WERI-Rb-1 (cell line): ENCODE measurements around the gene CD9.
A peak's percentile ranks its signal among the peaks of the same experiment; 100 is the strongest.
"Not testable (repeated sequence)": the region's sequence is repeated elsewhere in the genome, so short reads cannot be mapped to it uniquely, and the experiment has no call there.

ENCODE experiments used
- DNase-seq: peaks from one replicate; pipeline ENCODE4 v3.0.0-alpha.2; 2020
- H3K27ac ChIP-seq: fragments of 250-450 bp; sonication (Bioruptor Pico); 2 replicates; pipeline ENCODE4 v1.5.1; 2020; ENCODE audit warnings: mild to moderate bottlenecking, moderate library complexity
- H3K27me3 ChIP-seq: fragments of 250-450 bp; sonication (Bioruptor Pico); 2 replicates; pipeline ENCODE4 v1.5.1; 2021; ENCODE audit warnings: mild to moderate bottlenecking, low read depth, moderate library complexity; ENCODE audit not compliant: insufficient read depth, severe bottlenecking
- H3K36me3 ChIP-seq: fragments of 250-450 bp; sonication (Bioruptor Pico); 2 replicates; pipeline ENCODE4 v1.5.1; 2020; ENCODE audit warnings: mild to moderate bottlenecking, moderate library complexity
- H3K4me3 ChIP-seq: 2 replicates; pipeline ENCODE4 v1.5.1; 2011; ENCODE audit warnings: low read depth, mild to moderate bottlenecking, control low read depth, low read length
- H3K9me3 ChIP-seq: fragments of 250-450 bp; sonication (Bioruptor Pico); 2 replicates; pipeline ENCODE4 v1.5.1; 2021; ENCODE audit warnings: mild to moderate bottlenecking, moderate library complexity; ENCODE audit not compliant: severe bottlenecking
- TF ChIP-seq, protein P1 (sequence below): IDR thresholded peaks from 2 replicates; pipeline ENCODE4 v1.5.1; 2011; ENCODE audit warnings: low read depth, mild to moderate bottlenecking, control low read depth, inconsistent platforms, low read length

CD9 gene

DNA sequence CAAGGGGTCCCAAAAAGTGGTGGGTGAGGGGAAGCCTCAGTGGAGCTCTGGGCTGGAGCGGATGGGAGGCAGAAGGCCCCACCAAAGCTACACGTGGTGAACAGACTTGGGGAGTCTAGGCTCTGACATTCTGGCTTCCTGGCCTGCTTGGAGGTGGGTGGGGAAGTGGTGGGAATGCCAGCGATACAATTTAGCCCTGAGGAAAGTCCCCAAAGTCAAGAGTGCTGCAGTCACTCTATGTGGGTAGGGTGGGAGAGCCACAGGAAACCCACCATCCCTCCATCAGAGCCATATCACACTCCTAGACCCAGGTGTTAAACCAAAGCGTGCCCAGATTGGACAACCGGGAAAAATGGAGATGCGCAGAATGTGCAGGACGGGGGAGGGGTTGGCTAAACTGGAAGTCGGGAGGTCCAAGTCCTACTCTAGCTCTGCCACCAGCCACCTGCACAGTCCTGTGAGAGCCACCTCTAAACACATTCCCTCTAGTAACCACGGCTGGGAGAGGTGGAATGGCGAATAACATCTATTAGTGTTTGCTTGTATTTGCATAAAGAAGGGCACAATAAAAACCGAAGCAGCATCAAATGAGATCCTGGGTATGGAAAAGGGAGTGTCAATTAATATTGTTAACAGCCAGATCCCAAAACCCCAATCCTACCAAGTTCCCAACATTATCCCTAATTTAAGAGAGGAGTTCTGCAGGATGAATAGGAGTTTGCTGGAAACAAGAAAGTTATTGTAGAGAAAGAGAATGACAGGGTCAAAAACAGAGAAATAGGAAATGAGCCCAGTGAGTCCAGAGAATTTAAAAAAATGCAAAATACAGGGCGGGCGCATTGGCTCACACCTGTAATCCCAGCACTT is 14.0 kb upstream of the CD9 start:
- Histone ChIP-seq H3K36me3 (no peaks in the 10 kb centered on the region), H3K9me3 (no peaks in the 10 kb centered on the region), H3K27me3 (no peaks in the 10 kb centered on the region), H3K27ac (no peak overlapping the region), H3K4me3 (no peak overlapping the region)
- no peak for DNase-seq
- TF ChIP-seq, protein P1, sequence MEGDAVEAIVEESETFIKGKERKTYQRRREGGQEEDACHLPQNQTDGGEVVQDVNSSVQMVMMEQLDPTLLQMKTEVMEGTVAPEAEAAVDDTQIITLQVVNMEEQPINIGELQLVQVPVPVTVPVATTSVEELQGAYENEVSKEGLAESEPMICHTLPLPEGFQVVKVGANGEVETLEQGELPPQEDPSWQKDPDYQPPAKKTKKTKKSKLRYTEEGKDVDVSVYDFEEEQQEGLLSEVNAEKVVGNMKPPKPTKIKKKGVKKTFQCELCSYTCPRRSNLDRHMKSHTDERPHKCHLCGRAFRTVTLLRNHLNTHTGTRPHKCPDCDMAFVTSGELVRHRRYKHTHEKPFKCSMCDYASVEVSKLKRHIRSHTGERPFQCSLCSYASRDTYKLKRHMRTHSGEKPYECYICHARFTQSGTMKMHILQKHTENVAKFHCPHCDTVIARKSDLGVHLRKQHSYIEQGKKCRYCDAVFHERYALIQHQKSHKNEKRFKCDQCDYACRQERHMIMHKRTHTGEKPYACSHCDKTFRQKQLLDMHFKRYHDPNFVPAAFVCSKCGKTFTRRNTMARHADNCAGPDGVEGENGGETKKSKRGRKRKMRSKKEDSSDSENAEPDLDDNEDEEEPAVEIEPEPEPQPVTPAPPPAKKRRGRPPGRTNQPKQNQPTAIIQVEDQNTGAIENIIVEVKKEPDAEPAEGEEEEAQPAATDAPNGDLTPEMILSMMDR, result no peak

DNA sequence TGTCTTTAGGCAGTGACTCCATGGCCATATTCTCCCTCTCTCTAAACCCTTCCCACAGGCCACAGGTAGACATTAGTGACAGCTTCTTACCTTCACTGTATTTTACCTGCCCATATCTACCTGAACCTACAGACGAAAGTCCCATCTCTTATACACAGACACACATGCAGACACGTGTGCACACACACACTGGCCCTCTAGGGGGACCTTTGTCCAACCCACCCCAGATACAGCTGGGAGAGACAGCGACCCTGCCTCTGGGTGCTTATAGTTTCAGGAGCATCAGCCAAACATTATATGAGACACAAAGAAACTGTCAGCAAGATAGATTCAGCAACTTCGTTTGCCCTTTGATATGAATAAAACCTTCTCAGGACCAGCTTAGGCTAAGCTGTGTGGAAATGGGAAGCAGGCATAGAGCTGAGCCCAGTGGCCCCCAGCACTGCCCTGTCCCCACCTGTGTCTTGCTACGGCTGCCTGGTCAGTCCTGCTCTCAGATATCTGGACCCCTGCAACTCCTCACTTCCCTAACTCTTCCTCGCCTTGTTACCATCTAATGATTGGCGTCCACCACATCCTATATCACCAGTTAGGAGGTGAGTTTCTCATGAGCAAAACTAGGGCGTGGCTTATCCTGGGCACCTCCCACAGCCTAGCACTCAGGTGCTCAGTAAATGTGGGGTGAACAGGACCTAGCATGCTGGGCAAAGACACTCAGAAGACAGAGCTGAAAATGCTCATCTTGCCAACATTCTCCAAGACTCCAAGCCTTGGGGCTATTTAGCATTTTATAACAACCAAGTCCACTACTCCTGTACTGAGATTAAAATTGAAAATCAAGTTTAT is 12.0 kb upstream of the CD9 start:
- no peaks in the 10 kb centered on the region for H3K9me3 ChIP-seq
- H3K36me3 ChIP-seq, result no peaks in the 10 kb centered on the region
- no peak overlapping the region for H3K4me3 ChIP-seq
- TF ChIP-seq, protein P1, result peak; percentile 27
- no peak for DNase-seq
- no peaks in the 10 kb centered on the region for H3K27me3 ChIP-seq
- H3K27ac ChIP-seq, result no peak overlapping the region

DNA sequence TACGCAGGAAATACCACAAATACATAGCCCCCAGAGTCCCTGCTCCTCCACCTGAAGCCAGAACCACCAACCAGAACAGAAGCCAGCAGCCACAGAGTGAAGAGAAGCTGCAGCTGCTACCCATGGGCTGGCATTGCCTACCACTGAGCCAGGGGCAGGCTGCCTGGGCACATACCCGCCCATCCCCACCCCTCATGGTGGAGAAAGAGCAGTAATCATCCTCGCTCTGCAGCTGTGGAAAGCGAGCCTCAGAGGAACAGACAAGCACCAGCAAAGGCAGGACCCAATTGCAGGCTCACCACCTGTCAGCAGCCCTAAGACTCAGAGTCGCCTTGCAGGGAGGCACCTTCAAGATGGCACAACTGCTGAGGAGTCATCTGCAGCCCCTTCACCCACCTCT is 11.2 kb upstream of the CD9 start:
- DNase-seq, result no peak
- Histone ChIP-seq H3K27ac (no peak overlapping the region), H3K27me3 (no peaks in the 10 kb centered on the region), H3K9me3 (no peaks in the 10 kb centered on the region), H3K4me3 (no peak overlapping the region), H3K36me3 (no peaks in the 10 kb centered on the region)
- TF ChIP-seq, protein P1, result no peak

DNA sequence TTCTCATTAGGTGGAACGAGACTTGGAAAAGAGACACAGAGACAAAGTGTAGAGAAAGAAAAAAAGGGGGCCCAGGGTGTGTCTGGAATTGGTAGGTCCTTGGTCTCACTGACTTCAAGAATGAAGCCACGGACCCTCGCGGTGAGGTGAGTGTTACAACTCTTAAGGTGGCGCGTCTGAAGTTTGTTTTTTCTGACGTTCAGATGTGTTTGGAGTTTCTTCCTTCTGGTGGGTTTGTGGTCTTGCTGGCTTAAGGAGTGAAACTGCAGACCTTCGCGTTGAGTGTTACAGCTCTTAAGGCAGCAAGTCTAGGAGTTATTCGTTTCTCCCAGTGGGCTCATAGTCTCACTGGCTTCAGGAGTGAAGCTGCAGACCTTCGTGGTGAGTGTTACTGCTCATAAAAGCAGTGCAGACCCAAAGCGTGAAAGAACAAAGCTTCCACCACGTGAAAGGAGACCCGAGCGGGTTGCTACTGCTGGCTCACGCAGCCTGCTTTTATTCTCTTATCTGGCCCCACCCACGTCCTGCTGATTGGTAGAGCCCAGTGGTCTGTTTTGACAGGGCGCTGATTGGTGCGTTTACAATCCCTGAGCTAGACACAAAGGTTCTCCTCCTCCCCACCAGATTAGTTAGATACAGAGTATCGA is 10.1 kb upstream of the CD9 start:
- H3K27me3 ChIP-seq, H3K27ac ChIP-seq, H3K36me3 ChIP-seq, H3K9me3 ChIP-seq, DNase-seq, H3K4me3 ChIP-seq: not testable (repeated sequence)

DNA sequence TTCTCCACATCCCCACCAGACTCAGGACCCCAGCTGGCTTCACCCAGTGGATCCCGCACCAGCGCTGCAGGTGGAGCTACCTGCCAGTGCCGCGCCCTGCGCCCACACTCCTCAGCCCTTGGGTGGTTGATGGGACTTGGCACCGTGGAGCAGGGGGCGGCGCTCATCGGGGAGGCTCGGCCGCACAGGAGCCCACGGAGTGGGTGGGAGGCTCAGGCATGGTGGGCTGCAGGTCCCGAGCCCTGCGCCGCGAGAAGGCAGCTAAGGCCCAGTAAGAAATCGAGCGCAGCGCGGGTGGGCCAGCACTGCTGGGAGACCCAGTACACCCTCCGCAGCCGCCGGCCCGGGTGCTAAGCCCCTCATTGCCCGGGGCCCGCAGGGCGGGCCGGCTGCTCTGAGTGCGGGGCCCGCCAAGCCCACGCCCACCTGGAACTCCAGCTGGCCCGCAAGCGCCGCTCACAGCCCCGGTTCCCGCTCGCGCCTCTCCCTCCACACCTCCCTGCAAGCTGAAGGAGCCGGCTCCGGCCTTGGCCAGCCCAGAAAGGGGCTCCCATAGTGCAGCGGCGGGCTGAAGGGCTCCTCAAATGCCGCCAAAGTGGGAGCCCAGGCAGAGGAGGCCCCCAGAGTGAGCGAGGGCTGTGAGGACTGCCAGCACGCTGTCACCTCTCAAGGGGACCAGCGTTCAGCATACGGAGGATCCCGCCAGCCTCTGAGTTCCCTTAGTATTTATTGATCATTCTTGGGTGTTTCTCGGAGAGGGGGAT is 9.3 kb upstream of the CD9 start:
- not testable (repeated sequence) for H3K27me3 ChIP-seq, H3K4me3 ChIP-seq, H3K9me3 ChIP-seq, H3K27ac ChIP-seq, DNase-seq, H3K36me3 ChIP-seq

DNA sequence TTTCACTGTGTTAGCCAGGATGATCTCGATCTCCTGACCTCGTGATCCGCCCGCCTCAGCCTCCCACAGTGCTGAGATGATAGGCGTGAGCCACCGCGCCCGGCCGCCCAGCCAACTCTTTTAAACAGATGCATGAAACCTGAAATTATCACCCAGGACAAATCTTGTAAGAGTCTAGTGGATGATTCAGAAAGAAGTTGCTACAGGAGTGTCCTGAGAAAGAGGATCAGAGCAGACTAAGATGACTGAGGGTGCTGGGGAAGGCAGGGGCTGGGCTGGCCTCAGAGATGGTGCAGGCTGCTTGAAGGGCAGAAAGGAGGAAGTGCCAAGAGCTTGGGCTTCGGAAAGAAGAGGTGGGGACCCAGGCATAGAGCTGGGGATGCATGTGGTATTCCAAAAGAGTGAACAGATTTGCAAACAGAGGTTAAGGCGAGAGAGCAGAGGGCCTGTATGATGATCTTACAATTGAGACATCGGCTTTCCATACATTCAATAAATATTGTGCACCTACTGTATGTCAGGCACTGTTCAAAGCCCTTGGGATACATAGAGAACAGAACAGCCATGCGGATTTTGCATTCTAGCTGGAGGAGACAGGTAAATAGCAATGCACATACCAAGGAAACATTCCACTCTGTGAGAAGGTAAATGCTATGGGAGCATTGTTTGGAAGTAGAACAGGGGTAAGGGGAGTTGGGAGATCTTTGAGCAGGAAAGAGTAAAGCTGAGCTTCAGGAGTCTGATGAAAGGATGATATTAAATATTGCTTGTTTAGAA is 7.4 kb upstream of the CD9 start:
- no peak for DNase-seq
- H3K27ac ChIP-seq, result no peak overlapping the region
- TF ChIP-seq, protein P1, result no peak
- no peaks in the 10 kb centered on the region for H3K27me3 ChIP-seq
- H3K4me3 ChIP-seq, result no peak overlapping the region
- H3K36me3 ChIP-seq, result no peaks in the 10 kb centered on the region
- H3K9me3 ChIP-seq, result no peaks in the 10 kb centered on the region
